OCI-LY1 (cell line): ENCODE measurements around the gene SNRPD3.

ENCODE experiments used
- EZH2 ChIP-seq: fragments of 200-600 bp; sonication (generic), shearing (Covaris generic); IDR thresholded peaks from 2 replicates; pipeline ENCODE4 v1.8.0; 2017; ENCODE audit warnings: borderline replicate concordance, mixed run types, mild to moderate bottlenecking, antibody characterized with exemption, low read length, moderate library complexity, mixed read lengths
- TF ChIP-seq, protein P1 (sequence below): fragments of 200-600 bp; sonication (generic), shearing (Covaris generic); IDR thresholded peaks from 2 replicates; pipeline ENCODE4 v1.5.1; 2017; ENCODE audit warnings: mild to moderate bottlenecking, antibody characterized with exemption, low read length, moderate library complexity, mixed read lengths

DNA sequence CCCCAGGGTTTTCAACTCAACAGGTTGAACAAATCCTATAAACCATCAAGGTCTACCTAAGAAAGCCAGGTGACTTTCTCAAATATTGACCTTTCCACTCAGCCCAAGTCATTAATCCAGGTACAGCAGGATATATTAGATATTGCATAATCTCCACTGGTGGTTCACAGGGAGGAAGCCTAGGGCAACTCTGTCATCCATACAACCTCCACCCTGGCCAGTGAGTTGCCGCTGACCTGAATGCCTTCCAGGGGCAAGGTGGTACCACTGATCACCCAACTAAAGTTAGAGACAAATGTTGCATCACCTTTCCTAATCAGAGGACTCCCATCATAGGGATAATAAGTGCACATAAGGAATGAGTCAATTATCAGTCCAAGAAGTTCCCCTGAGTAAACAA lies 23.7 kb upstream of the SNRPD3 start:
- no peak for TF ChIP-seq EZH2
- TF ChIP-seq, protein P1, sequence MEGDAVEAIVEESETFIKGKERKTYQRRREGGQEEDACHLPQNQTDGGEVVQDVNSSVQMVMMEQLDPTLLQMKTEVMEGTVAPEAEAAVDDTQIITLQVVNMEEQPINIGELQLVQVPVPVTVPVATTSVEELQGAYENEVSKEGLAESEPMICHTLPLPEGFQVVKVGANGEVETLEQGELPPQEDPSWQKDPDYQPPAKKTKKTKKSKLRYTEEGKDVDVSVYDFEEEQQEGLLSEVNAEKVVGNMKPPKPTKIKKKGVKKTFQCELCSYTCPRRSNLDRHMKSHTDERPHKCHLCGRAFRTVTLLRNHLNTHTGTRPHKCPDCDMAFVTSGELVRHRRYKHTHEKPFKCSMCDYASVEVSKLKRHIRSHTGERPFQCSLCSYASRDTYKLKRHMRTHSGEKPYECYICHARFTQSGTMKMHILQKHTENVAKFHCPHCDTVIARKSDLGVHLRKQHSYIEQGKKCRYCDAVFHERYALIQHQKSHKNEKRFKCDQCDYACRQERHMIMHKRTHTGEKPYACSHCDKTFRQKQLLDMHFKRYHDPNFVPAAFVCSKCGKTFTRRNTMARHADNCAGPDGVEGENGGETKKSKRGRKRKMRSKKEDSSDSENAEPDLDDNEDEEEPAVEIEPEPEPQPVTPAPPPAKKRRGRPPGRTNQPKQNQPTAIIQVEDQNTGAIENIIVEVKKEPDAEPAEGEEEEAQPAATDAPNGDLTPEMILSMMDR = no peak
